HepG2 (cell line): ENCODE results near the gene TLR5. TPM values are rescaled to one million over a fixed set of nuclear protein-coding genes. Genes with fewer than 3 reads are reported as not detected.

ENCODE experiments used
- ZNF513 ChIP-seq: sonication (generic); formaldehyde crosslinking; conservative IDR thresholded peaks from 2 replicates; pipeline ENCODE4 v1.5.0; 2020; ENCODE audit warnings: missing genetic modification reagents
- polyA plus RNA-seq, 8 experiments: library from polyadenylated mRNA; depleted of rRNA in 3 of 8; stranded (reverse) in 7 of 8; unstranded in 1 of 8; fragments of >200 nt; fragmentation: Illumina TruSeq in 4 of 8; extraction: Trizol in 4 of 8; gene quantifications; 2 replicates each; pipeline versions ENCODE4 v1.2.1 to v1.2.3, GENCODE V29; 2011 to 2016; ENCODE audit warnings: low read depth in 4 of 8, missing spikeins in 1 of 8, mixed read lengths in 1 of 8; ENCODE audit not compliant: insufficient read depth in 1 of 8
- total RNA-seq, 5 experiments: library from RNA; depleted of rRNA; stranded (reverse); fragments of >200 nt; fragmentation: Illumina TruSeq; extraction: Trizol; gene quantifications; 2 replicates each; pipeline ENCODE4 v1.2.3, GENCODE V29; 2016; ENCODE audit warnings: low read depth in 1 of 5

The TLR5 gene
- total and polyA plus RNA-seq, 2 of the 13 experiments (the other 11 are each of a cell fraction or from before 2014, with no cell fraction given), result not detected

- no peak for TF ChIP-seq ZNF513 (CRISPR knock-in tag)
Measured at GRCh38 chr1:223059526-223059925, 83.5 kb downstream of the TLR5 start (continued).

Other genes starting within 250 kb of the TLR5 start
- not detected in 2 replicates for gene SUSD4, start 220.9 kb upstream of the TLR5 start, total RNA-seq (2016; rRNA removed; fragmentation: Illumina TruSeq; extraction: Trizol)
- gene SUSD4, start 220.9 kb upstream of the TLR5 start, polyA plus RNA-seq (2011; rRNA removed), result not detected in 2 replicates